GM21576 (cell line): ENCODE data around the gene OR51L1.

Experiments
- ATAC-seq: cut with Tn5 transposase; IDR thresholded peaks from one replicate; pipeline ENCODE4 v1.9.1; 2021; ENCODE audit warnings: mild to moderate bottlenecking, moderate library complexity; ENCODE audit not compliant: unreplicated experiment

OR51L1 gene

GRCh38 chr11:5046226-5046625 is 51.6 kb downstream of the OR51L1 start, which contains the start of gene OR52J3:
Gene OR52J3 (plus strand): TSS chr11:5046526. CDS start chr11:5046526, 0 bp downstream.
- ATAC-seq: no peak

- ATAC-seq: no peak
These were observed 52.2 kb downstream of the OR51L1 start for GRCh38 chr11:5046754-5047330.
